ENCODE data around the gene SLC4A4.

SLC4A4 gene

GRCh38 chr4:71604785-71605184 is 266.0 kb downstream of the SLC4A4 start:
- no peak for DNase-seq (ENCODE audit: low spot score)

GRCh38 chr4:71607109-71607508 is 268.3 kb downstream of the SLC4A4 start:
- no peak for DNase-seq (ENCODE audit: low spot score)

- DNase-seq (ENCODE audit: low spot score): no peak
Observed at GRCh38 chr4:71607780-71608677, 269.2 kb downstream of the SLC4A4 start.

DNA sequence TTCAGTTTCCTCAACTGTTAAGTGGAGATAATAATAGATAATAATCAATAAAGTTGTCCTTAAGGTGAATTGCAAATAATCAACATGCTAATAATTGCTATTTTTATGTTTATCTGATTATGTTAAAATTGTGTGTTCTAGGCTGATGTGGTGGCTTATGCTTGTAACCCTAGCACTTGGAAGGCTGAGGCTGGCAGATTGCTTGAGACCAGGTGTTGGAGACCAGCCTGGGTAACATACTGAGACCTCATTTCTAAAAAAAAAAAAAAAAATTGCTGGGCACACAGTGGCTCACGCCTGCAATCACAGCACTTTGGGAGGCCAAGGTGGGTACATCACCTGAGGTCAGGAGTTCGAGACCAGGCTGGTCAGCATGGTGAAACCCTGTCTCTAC is 269.9 kb downstream of the SLC4A4 start:
- DNase-seq (ENCODE audit: low spot score): no peak

DNA sequence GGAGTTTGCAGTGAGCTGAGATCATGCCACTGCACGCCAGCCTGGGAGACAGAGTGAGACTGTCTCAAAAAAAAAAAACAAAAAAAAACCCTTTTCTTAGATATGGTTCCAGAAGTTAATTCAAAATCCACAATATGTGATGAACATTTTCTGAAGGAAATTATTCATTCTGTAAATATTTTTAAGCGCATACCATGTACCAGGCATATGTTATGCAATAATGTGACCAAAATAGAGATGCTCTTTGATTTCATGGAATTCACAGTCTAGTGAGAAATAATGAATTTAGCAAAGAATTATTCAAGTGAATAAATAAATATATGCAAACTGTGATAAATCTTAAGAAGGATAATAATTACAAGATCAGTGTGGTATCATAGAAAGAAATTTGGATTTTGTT is 270.3 kb downstream of the SLC4A4 start:
- DNase-seq (ENCODE audit: low spot score): no peak

DNA sequence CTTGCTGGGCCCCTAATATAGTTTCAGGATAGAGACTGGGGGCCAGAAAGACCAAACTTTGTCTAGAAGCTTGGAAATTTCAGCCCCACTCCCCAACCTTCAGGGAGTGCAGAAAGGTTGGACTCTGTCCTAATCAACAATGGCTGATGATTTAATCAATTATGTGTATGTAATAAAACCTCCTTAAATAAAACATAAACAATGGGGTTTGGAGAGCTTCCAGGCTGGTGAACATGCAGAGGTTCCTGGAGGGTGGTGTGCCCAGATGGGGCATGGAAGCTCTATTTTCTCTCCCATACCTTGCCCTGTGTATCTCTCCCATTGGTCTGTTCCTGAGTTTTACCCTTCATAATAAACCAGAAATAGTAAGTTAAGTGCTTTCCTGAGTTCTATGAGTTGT is 270.8 kb downstream of the SLC4A4 start:
- DNase-seq (ENCODE audit: low spot score): no peak

DNA sequence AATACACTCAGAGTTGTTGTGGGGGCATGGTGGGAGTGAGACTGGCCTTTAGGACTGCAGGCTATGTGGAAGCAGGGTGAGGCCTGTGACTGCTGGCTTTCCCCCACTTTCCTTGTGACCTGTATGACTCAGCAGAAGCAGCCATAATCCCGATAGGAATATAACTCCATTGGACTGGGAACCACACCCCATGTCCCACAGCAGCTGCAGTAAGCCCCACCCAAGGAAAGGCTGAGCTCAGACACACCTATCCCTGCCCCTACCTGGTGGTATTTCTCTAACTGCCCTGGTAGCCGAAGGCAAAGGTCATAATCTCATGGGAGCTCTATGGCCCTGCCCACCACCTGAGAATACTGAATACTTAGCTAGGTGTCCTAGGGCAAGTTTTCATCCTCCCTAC is 275.8 kb downstream of the SLC4A4 start:
- DNase-seq (ENCODE audit: low spot score): no peak

GRCh38 chr4:71616168-71616811 is 277.5 kb downstream of the SLC4A4 start:
- DNase-seq (ENCODE audit: low spot score): no peak

Measured in putamen (tissue), 1 donor.